HUES64 (cell line): Measurements from ENCODE around the gene PAFAH1B1.
"Not testable (repeated sequence)": the region's sequence is repeated elsewhere in the genome, so short reads cannot be mapped to it uniquely, and the experiment has no call there.

Experiments used
- H3K27ac ChIP-seq: 2 replicates; pipeline ENCODE4 v1.7.0; 2013; ENCODE audit warnings: low read depth, low read length, inconsistent platforms
- H3K27me3 ChIP-seq: 2 replicates; pipeline ENCODE4 v1.6.1; 2013; ENCODE audit warnings: mild to moderate bottlenecking, low read length; ENCODE audit not compliant: insufficient read depth
- H3K36me3 ChIP-seq: 2 replicates; pipeline ENCODE4 v1.6.1; 2013; ENCODE audit warnings: mild to moderate bottlenecking, low read length; ENCODE audit not compliant: insufficient read depth
- H3K4me1 ChIP-seq: 2 replicates; pipeline ENCODE4 v1.6.1; 2013; ENCODE audit warnings: mild to moderate bottlenecking, low read length, moderate library complexity; ENCODE audit not compliant: insufficient read depth
- H3K4me3 ChIP-seq: 2 replicates; pipeline ENCODE4 v1.5.1; 2013; ENCODE audit warnings: mild to moderate bottlenecking, low read length, moderate library complexity
- H3K9ac ChIP-seq: 2 replicates; pipeline ENCODE4 v1.6.1; 2013; ENCODE audit warnings: mild to moderate bottlenecking, low read depth, low read length
- H3K9me3 ChIP-seq: 2 replicates; pipeline ENCODE4 v1.6.1; 2013; ENCODE audit warnings: low read depth, low read length; ENCODE audit not compliant: insufficient read depth
- WGBS: fragments of 150-250, 120-280 bp; methylation state at CpG from one replicate; pipeline ENCODE4 v1.1.7; 2013; ENCODE audit warnings: missing lambda C conversion rate; 5-methylcytosine and 5-hydroxymethylcytosine counted together

PAFAH1B1 gene

GRCh38 chr17:2615882-2616281 is 22.4 kb downstream of the PAFAH1B1 start:
- no peak overlapping the region for H3K4me3 ChIP-seq
- H3K27me3 ChIP-seq, result no peaks in the 10 kb centered on the region
- H3K36me3 ChIP-seq, result peaks cover 20% of the 10 kb centered on the region
- H3K4me1 ChIP-seq, result peaks cover 6% of the 10 kb centered on the region; the same call in 1 of the 2 replicates
- no peak overlapping the region for H3K9ac ChIP-seq
- no peak overlapping the region for H3K27ac ChIP-seq
- 94% methylated on average over 3 of the region's 4 CpGs for WGBS
- H3K9me3 ChIP-seq, result no peaks in the 10 kb centered on the region

GRCh38 chr17:2621241-2621640 is 27.8 kb downstream of the PAFAH1B1 start:
- H3K36me3 ChIP-seq, result peaks cover 32% of the 10 kb centered on the region

GRCh38 chr17:2621951-2622405 is 28.5 kb downstream of the PAFAH1B1 start:
- not testable (repeated sequence) for H3K4me3 ChIP-seq, H3K27me3 ChIP-seq, H3K9ac ChIP-seq, H3K4me1 ChIP-seq, H3K27ac ChIP-seq
- 93% methylated on average over 4 of the region's 4 CpGs for WGBS
- peaks cover 14% of the 10 kb centered on the region for H3K9me3 ChIP-seq
- H3K36me3 ChIP-seq, result peaks cover 32% of the 10 kb centered on the region

More at GRCh38 chr17:2621241-2621640, 27.8 kb downstream of the PAFAH1B1 start:
- Histone ChIP-seq H3K27ac (no peak overlapping the region), H3K4me1 (peaks cover 5% of the 10 kb centered on the region), H3K27me3 (no peaks in the 10 kb centered on the region), H3K4me3 (no peak overlapping the region), H3K9me3 (peaks cover 14% of the 10 kb centered on the region), H3K9ac (no peak overlapping the region)
- WGBS, result 100% methylated on average over 2 of the region's 3 CpGs

- H3K27me3 ChIP-seq, H3K4me1 ChIP-seq, H3K27ac ChIP-seq, H3K4me3 ChIP-seq, H3K9ac ChIP-seq: not testable (repeated sequence)
- WGBS, result 94% methylated on average over 4 of the region's 4 CpGs
- peaks cover 32% of the 10 kb centered on the region for H3K36me3 ChIP-seq
- peaks cover 14% of the 10 kb centered on the region for H3K9me3 ChIP-seq
These were observed 29.4 kb downstream of the PAFAH1B1 start for GRCh38 chr17:2622721-2623301.

- H3K9ac ChIP-seq, result no peak overlapping the region
- H3K27ac ChIP-seq, result peak overlapping the region; percentile 40; the same call in 1 of the 2 replicates
These were observed 30.9 kb downstream of the PAFAH1B1 start for GRCh38 chr17:2624292-2624731.

GRCh38 chr17:2626626-2627219 is 33.3 kb downstream of the PAFAH1B1 start:
- H3K9me3 ChIP-seq, H3K9ac ChIP-seq, H3K4me3 ChIP-seq, H3K27me3 ChIP-seq, H3K27ac ChIP-seq: not testable (repeated sequence)
- Histone ChIP-seq H3K4me1 (peaks cover 24% of the 10 kb centered on the region), H3K36me3 (peaks cover 15% of the 10 kb centered on the region)
- 96% methylated on average over 7 of the region's 7 CpGs for WGBS

More at GRCh38 chr17:2624292-2624731, 30.9 kb downstream of the PAFAH1B1 start:
- Histone ChIP-seq H3K4me3 (no peak overlapping the region), H3K4me1 (peaks cover 7% of the 10 kb centered on the region), H3K36me3 (peaks cover 29% of the 10 kb centered on the region), H3K9me3 (peaks cover 14% of the 10 kb centered on the region), H3K27me3 (no peaks in the 10 kb centered on the region)
- 85% methylated on average over 10 of the region's 10 CpGs for whole genome bisulfite sequencing

GRCh38 chr17:2628922-2629321 is 35.5 kb downstream of the PAFAH1B1 start:
- H3K9ac ChIP-seq, H3K27ac ChIP-seq, H3K36me3 ChIP-seq, H3K9me3 ChIP-seq, H3K27me3 ChIP-seq, H3K4me3 ChIP-seq: not testable (repeated sequence)
- peaks cover 23% of the 10 kb centered on the region for H3K4me1 ChIP-seq
- WGBS, result 88% methylated on average over 2 of the region's 2 CpGs

GRCh38 chr17:2631211-2631610 is 37.8 kb downstream of the PAFAH1B1 start:
- H3K9me3 ChIP-seq, result no peaks in the 10 kb centered on the region
- WGBS, result 41% methylated on average over 9 of the region's 9 CpGs
- peaks cover 3% of the 10 kb centered on the region; the same call in 1 of the 2 replicates for H3K36me3 ChIP-seq
- H3K4me1 ChIP-seq, result peaks cover 19% of the 10 kb centered on the region
- no peak overlapping the region for H3K9ac ChIP-seq
- no peaks in the 10 kb centered on the region for H3K27me3 ChIP-seq
- peak overlapping the region; percentile 27; the same call in 1 of the 2 replicates for H3K27ac ChIP-seq
- no peak overlapping the region for H3K4me3 ChIP-seq

GRCh38 chr17:2634361-2634960 is 41.0 kb downstream of the PAFAH1B1 start:
- Histone ChIP-seq H3K4me1 (peaks cover 15% of the 10 kb centered on the region), H3K27me3 (no peaks in the 10 kb centered on the region), H3K27ac (no peak overlapping the region), H3K36me3 (peaks cover 24% of the 10 kb centered on the region), H3K9me3 (no peaks in the 10 kb centered on the region), H3K4me3 (no peak overlapping the region), H3K9ac (no peak overlapping the region)
- 85% methylated on average over 9 of the region's 9 CpGs for WGBS

GRCh38 chr17:2635241-2635640 is 41.8 kb downstream of the PAFAH1B1 start:
- peaks cover 31% of the 10 kb centered on the region for H3K36me3 ChIP-seq

GRCh38 chr17:2635675-2636074 is 42.2 kb downstream of the PAFAH1B1 start:
- 100% methylated on average over 1 of the region's 2 CpGs for WGBS
- Histone ChIP-seq H3K4me1 (peaks cover 4% of the 10 kb centered on the region), H3K36me3 (peaks cover 35% of the 10 kb centered on the region), H3K27ac (no peak overlapping the region), H3K4me3 (no peak overlapping the region), H3K9me3 (no peaks in the 10 kb centered on the region), H3K9ac (no peak overlapping the region), H3K27me3 (no peaks in the 10 kb centered on the region)

More at GRCh38 chr17:2635241-2635640, 41.8 kb downstream of the PAFAH1B1 start:
- no peaks in the 10 kb centered on the region for H3K9me3 ChIP-seq
- H3K9ac ChIP-seq, result no peak overlapping the region
- WGBS, result 96% methylated on average over 3 of the region's 3 CpGs
- no peaks in the 10 kb centered on the region for H3K27me3 ChIP-seq
- H3K27ac ChIP-seq, result no peak overlapping the region
- peaks cover 8% of the 10 kb centered on the region for H3K4me1 ChIP-seq
- no peak overlapping the region for H3K4me3 ChIP-seq
